Activated naive CD4-positive, alpha-beta T cell treated with Interleukin-2 at 50 U/mL for 16 hours (primary cell): ENCODE data around the gene SCN3A.

Source experiments
- DNase-seq: peaks from one replicate; pipeline ENCODE4 v3.0.0-alpha.2; 2020

Gene SCN3A

GRCh38 chr2:165203689-165204559 is at the start of gene SCN3A:
Gene SCN3A (minus strand): TSS chr2:165204050. CDS start chr2:165176394, 27,656 bp downstream.
- DNase-seq, result no peak

- no peak for DNase-seq
Observed at GRCh38 chr2:165253178-165253577, 49.3 kb upstream of the SCN3A start.

- DNase-seq, result no peak
Observed at GRCh38 chr2:165251366-165251765, 47.5 kb upstream of the SCN3A start.

- no peak for DNase-seq
Observed at GRCh38 chr2:165248238-165248637, 44.4 kb upstream of the SCN3A start.

- no peak for DNase-seq
Observed at GRCh38 chr2:165245081-165245793, 41.4 kb upstream of the SCN3A start.

- DNase-seq, result no peak
Observed at GRCh38 chr2:165240916-165241315, 37.1 kb upstream of the SCN3A start.

GRCh38 chr2:165239856-165240515 is 36.1 kb upstream of the SCN3A start:
- DNase-seq, result no peak

GRCh38 chr2:165239230-165239629 is 35.4 kb upstream of the SCN3A start, which contains the start of gene SCN2A:
Gene SCN2A (plus strand): TSS chr2:165239414. CDS start chr2:165295824, 56,410 bp downstream.
- DNase-seq, result no peak

- no peak for DNase-seq
Observed at GRCh38 chr2:165238295-165238694, 34.4 kb upstream of the SCN3A start.

GRCh38 chr2:165237056-165237455 is 33.2 kb upstream of the SCN3A start:
- no peak for DNase-seq

- DNase-seq, result no peak
Observed at GRCh38 chr2:165227571-165227970, 23.7 kb upstream of the SCN3A start.

- no peak for DNase-seq
Observed at GRCh38 chr2:165224941-165225340, 21.1 kb upstream of the SCN3A start.

GRCh38 chr2:165219481-165219880 is 15.6 kb upstream of the SCN3A start:
- DNase-seq, result no peak

- DNase-seq, result no peak
Observed at GRCh38 chr2:165214093-165214492, 10.2 kb upstream of the SCN3A start.

GRCh38 chr2:165208094-165208493 is 4.2 kb upstream of the SCN3A start:
- DNase-seq, result no peak

GRCh38 chr2:165205865-165206264 is 2.0 kb upstream of the SCN3A start:
- no peak for DNase-seq

GRCh38 chr2:165202239-165202638 is 1.6 kb downstream of the SCN3A start:
- no peak for DNase-seq

- DNase-seq, result no peak
Observed at GRCh38 chr2:165198181-165198580, 5.7 kb downstream of the SCN3A start.

- no peak for DNase-seq
Observed at GRCh38 chr2:165197346-165197745, 6.5 kb downstream of the SCN3A start.

- no peak for DNase-seq
Observed at GRCh38 chr2:165196411-165196810, 7.4 kb downstream of the SCN3A start.

GRCh38 chr2:165193178-165193777 is 10.6 kb downstream of the SCN3A start:
- no peak for DNase-seq

- DNase-seq, result no peak
Observed at GRCh38 chr2:165192729-165193128, 11.1 kb downstream of the SCN3A start.

- DNase-seq, result no peak
Observed at GRCh38 chr2:165191096-165191728, 12.6 kb downstream of the SCN3A start.
